ENCODE measurements around the gene MOCS1. TPM values are rescaled to one million over a fixed set of nuclear protein-coding genes. Genes with fewer than 3 reads are reported as not detected.

MOCS1 gene
- total and polyA plus RNA-seq, 12 donors = 10.2 to 41.4 (median 26.0) TPM

- no peaks in the 10 kb centered on the region for H3K9me3 ChIP-seq (replicated peaks in 1 of 3)
These were observed 29.8 kb upstream of the MOCS1 start for GRCh38 chr6:39964094-39964493.

GRCh38 chr6:39962831-39963230 lies 28.6 kb upstream of the MOCS1 start:
- no peak overlapping the region for H3K27ac ChIP-seq
- 74 to 84% (median 82%) methylated on average over 4 of the region's 4 CpGs for WGBS, 4 donors
- H3K27me3 ChIP-seq = no peaks in the 10 kb centered on the region
- TF ChIP-seq POLR2A (IDR thresholded peaks at IDR 0.05) (no peak), CTCF (IDR thresholded peaks at IDR 0.05) (no peak)
- no peaks in the 10 kb centered on the region for H3K9me3 ChIP-seq (replicated peaks in 1 of 3)
- no peak overlapping the region for H3K4me3 ChIP-seq
- H3K4me1 ChIP-seq (replicated peaks in 1 of 2) = no peaks in the 10 kb centered on the region
- intact Hi-C loops (cut with DNase I) = no loop called here
- no peak for DNase-seq
- H3K36me3 ChIP-seq (replicated peaks in 1 of 2) = no peaks in the 10 kb centered on the region

More at GRCh38 chr6:39964094-39964493, 29.8 kb upstream of the MOCS1 start:
- DNase-seq = no peak
- 49 to 62% (median 59%) methylated on average over 5 to 6 of the region's 6 CpGs for WGBS, 4 donors
- H3K27me3 ChIP-seq = no peaks in the 10 kb centered on the region
- H3K4me3 ChIP-seq = no peak overlapping the region
- intact Hi-C loops (cut with DNase I) = no loop called here
- H3K27ac ChIP-seq = no peak overlapping the region
- no peak for TF ChIP-seq POLR2A (IDR thresholded peaks at IDR 0.05)
- TF ChIP-seq CTCF (IDR thresholded peaks at IDR 0.05) = no peak
- H3K36me3 ChIP-seq (replicated peaks in 1 of 2) = no peaks in the 10 kb centered on the region
- H3K4me1 ChIP-seq (replicated peaks in 1 of 2) = no peaks in the 10 kb centered on the region

- Histone ChIP-seq H3K36me3 (replicated peaks in 1 of 2) (no peaks in the 10 kb centered on the region), H3K27me3 (no peaks in the 10 kb centered on the region), H3K4me3 (no peak overlapping the region), H3K9me3 (replicated peaks in 1 of 3) (no peaks in the 10 kb centered on the region), H3K4me1 (replicated peaks in 1 of 2) (no peaks in the 10 kb centered on the region), H3K27ac (no peak overlapping the region)
- intact Hi-C loops (cut with DNase I) = no loop called here
- WGBS, 4 donors = 60 to 74% (median 65%) methylated on average over 5 of the region's 5 CpGs
- TF ChIP-seq CTCF (IDR thresholded peaks at IDR 0.05) = no peak
- DNase-seq = no peak
These were observed 26.9 kb upstream of the MOCS1 start for GRCh38 chr6:39961178-39961577.

- Histone ChIP-seq H3K4me1 (replicated peaks in 1 of 2) (no peaks in the 10 kb centered on the region), H3K27me3 (no peaks in the 10 kb centered on the region), H3K36me3 (replicated peaks in 1 of 2) (no peaks in the 10 kb centered on the region), H3K27ac (no peak overlapping the region), H3K4me3 (no peak overlapping the region), H3K9me3 (replicated peaks in 1 of 3) (no peaks in the 10 kb centered on the region)
- WGBS, 4 donors = 81 to 97% (median 91%) methylated on average over 2 of the region's 2 CpGs
- intact Hi-C loops (cut with DNase I) = no loop called here
- TF ChIP-seq POLR2A (IDR thresholded peaks at IDR 0.05) (no peak), CTCF (IDR thresholded peaks at IDR 0.05) (no peak)
- DNase-seq = no peak
These were observed 24.7 kb upstream of the MOCS1 start for GRCh38 chr6:39958947-39959346.
